RPMI8226 (cell line): Measurements from ENCODE around the gene POLR2F.
A peak's percentile ranks its signal among the peaks of the same experiment; 100 is the strongest.
"Not testable (repeated sequence)": the region's sequence is repeated elsewhere in the genome, so short reads cannot be mapped to it uniquely, and the experiment has no call there.

ENCODE experiments used
- DNase-seq: peaks from one replicate; pipeline ENCODE4 v3.0.0-alpha.2; 2015

POLR2F gene

DNA sequence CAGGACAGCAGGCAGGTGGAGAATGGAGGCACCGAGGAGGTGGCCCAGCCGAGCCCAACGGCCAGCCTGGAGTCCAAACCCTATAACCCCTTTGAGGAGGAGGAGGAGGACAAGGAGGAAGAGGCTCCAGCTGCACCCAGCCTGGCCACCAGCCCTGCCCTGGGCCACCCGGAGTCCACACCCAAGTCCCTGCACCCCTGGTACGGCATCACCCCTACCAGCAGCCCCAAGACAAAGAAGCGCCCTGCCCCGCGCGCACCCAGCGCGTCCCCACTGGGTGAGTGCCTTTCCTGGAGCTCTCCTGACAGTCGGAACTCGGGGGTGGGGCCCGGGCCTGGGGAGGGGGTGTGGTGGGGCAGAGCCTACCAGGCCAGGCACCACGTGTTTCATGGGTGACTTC is 27.7 kb upstream of the POLR2F start:
- no peak for DNase-seq

DNA sequence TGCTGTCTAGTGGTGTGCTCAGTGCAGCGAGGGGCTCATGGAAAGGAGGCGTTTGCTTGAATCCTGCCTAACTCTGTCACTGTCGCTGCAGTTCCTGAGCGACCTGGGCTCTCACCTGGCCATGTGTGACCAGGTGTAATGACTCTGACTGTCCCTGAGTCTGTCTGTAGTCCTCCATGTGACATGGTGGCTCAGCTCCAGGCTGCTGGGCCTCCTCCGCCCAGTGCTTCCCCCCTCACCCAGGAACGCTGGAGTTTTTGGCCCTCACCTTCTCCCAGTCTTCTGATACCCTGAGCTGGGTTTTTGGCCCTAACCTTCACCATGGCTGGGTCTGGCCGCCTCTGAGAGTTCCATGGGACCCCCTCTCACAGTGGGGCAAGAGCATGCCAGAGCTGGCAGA is 27.1 kb upstream of the POLR2F start:
- no peak for DNase-seq

DNA sequence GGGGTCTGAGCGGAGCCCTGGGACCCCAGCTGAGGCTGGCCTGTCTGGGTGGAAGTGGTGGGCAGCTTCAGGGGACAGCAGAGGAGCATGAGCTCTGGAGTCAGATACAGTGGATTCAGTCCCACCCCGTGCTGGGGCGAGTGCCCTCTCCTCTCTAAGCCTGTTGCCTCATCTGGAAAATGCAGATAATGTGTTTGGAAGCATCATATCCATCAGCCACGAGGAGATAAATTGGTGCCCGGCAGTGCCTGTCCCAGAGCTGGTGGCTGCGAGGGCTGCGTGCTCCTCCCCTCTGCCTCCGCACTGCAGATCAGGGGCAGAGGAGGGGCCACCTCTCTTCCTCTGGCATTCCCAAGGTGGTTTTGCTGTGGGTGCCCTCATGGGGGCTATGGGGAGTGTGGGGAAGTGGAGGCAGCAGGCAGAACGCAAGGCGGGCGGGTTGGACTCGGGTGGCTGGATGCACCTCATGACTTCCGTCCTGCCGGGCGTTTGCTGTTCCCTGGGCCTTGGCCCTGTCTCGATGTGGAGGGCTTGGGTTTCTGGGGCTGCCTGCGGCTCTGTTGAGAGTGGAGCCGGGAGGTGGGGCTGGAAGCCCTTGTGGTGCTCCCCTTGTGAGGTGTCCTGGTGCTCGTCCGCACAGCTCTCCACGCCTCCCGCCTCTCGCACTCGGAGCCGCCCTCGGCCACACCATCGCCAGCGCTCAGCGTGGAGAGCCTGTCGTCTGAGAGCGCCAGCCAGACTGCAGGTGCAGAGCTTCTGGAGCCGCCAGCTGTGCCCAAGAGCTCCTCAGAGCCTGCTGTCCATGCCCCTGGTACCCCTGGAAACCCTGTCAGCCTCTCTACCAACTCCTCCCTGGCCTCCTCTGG is 26.5 kb upstream of the POLR2F start:
- no peak for DNase-seq

DNA sequence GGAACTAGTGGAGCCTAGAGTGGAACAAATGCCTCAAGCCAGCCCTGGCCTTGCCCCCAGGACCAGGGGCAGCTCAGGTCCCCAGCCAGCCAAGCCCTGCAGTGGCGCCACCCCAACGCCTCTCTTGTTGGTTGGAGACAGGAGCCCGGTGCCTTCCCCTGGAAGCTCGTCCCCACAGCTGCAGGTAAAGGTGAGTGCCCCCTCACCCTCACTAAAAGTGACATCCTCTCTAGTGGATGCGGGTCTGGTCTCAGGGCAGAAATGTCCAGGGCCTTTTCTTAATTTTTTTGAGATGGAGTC is 25.9 kb upstream of the POLR2F start:
- DNase-seq: no peak

DNA sequence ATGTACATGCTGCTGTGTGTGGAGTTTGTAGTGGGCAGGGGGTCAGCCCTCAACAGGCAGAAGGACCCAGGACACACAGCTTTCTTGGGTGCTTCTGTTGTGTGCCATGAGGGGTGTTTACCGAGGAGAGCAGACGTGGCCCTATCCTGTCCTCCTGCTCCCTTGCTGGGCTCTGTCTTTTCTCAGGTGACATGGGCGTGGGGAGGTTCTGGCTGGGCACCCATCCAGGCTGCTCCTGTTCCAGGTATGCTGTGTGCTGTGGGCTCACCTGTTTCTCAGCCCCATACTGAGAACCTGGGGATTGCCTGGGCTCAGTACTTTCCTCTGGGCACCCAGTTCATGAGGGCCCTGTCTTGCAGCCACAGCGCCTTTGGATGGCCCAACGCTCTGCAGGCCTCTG is 24.1 kb upstream of the POLR2F start:
- DNase-seq: no peak

DNA sequence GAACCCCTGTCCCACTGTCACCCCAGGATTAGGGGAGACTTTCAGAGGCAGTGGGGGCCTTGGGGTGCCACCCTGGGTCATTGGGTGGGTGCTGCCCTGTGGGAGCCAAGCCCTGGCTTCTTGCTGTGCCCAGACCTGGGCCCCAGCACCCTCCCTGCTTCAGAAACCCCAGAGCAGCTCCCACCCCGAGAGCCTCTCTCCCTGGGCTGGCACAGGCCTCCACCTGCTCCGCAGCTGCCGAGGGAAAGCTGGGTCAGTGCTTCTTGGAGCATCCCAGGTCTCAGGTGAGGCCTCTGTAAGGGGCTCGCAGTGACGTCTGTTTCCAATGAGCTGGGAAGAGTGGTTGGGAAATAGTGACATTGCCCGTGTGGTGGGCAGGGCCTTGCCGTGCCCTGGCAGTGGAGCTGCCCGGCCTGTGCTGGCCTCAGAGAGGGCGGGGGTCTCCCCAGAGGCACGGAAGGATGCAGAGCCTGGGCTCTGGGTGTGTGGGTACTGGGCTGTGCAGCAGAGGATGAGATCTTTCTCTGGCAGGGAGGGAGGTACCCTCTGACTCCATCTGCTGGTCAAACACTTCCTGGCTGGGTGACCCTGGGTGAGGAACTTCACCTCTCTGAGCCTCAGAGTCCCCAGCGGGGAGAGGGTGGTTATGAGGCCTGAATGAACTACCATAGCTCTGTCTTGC is 23.1 kb upstream of the POLR2F start:
- DNase-seq: peak; percentile 19

DNA sequence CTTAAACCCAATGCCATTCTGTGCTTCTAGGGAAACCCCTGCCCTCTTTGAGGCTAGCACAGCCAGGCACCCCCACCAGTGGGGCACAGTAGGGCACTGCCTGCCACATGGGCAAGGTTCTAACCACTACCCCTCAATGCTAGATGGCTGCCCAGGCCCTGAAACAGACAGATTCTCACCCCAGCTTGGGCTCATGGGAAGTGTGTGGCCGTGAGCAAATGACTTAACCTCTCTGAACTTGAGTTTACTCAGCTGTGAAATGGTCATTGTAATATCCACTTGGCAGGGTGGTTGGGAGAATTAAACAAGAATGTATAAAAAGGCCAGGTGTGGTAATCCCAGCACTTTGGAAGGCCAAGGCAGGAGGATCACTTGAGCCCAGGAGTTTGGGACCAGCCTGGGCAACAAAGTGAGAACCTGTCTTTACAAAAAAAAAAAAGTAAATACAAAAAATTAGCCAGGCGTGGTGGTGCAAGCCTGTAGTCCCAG is 22.5 kb upstream of the POLR2F start:
- no peak for DNase-seq

DNA sequence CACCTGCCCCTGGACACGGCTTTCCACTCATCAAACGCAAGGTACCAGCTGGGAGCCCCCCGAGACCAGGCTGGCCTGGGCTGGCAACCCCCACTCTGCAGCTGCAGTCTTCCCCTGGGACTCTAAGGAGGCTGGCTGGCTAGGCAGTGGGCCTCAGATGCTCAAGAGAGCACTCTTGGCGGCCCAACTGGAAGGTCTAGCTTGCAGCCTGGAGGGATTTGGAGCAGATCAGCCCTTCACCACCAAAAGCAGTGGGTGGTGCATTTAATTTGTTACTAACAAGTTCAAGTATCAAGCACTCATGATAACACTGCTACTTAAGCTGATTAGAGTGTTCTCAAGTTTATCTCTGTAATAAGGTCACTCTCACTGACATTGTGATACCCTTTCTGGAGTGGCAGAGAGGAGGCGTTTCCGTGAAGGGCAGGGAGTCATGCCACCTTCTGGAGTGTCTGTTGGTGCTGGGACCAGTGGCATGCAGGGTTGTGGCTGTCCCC is 21.6 kb upstream of the POLR2F start:
- DNase-seq: no peak

DNA sequence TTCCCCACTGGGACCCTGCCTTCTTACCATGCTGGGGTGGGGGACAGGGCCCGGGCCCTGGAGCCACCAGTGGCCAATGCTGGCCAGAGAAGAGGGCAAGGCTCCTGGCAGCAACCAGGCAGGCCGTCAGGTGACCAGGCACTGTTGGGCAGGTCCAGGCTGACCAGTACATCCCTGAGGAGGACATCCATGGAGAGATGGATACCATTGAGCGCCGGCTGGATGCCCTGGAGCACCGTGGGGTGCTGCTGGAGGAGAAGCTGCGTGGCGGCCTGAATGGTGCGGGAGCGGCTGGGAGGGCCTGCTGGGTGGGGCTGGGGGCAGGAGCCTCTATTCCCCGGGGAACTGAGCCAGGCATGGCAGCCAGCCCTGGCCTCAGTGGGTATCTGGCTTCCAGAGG is 21.1 kb upstream of the POLR2F start:
- no peak for DNase-seq

DNA sequence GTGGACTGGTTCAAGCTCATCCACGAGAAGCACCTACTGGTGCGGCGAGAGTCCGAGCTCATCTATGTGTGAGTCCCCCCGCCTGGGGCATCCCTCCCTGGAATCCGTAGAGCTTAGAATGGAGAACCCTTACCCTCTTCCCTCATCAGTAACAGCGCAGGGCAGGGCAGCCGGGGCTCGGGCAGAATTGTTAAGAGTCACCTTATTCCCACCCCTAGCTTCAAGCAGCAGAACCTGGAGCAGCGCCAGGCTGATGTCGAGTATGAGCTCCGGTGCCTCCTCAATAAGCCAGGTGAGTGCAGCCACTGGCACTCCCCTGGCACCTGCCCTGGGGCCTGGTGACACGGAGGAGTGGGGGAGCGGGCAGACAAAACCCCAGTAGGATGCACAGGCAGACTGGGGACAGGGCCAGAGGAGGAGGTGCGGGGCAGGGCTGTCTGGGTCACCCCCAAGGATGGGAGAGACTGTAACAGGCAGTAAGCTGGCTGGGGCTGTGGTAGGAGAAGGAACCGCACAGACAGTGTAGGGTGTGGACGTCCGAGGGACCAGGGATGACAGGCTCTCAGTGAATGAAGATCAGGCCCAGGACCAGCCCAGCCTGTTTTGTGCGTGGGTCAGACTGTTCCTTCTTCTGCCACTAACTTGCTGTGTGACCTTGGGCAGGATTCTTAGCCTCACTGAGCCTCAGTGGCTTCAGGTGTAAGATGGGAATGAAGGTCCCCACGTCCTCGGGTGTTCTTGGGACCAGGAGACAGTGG is 20.5 kb upstream of the POLR2F start:
- DNase-seq: no peak

DNA sequence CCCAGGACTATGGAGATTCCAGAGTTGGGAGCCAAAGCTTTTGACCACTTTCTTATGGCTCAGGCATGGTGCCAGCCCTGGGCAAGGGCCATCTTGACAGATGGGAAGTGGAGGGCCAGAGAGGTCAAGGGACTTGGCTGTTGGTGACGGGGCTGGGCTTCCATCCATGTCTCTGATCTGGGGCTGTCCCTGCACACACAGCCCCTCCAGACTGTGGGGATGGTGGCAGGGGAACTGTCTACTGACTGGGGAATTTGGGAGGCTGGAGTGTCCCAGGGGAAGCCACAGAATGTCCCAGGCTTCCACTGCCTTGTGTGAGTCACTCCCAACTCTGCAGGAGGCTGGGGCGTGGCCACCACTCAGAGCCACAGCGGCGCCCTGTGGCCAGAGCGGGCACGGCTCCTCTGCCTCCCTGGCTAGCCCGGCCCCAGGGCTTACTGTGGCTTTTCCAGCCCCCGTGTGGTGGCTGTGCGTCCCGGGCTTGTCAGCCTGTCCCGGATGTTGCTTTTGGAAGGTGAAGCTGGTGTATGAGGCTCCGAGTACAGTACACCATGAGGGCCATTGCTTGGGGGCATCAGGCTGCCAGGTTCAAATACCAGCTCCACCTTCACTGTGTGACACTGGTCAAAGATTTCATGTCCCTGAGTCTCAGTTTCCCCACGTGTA is 19.7 kb upstream of the POLR2F start:
- peak; percentile 92 for DNase-seq

DNA sequence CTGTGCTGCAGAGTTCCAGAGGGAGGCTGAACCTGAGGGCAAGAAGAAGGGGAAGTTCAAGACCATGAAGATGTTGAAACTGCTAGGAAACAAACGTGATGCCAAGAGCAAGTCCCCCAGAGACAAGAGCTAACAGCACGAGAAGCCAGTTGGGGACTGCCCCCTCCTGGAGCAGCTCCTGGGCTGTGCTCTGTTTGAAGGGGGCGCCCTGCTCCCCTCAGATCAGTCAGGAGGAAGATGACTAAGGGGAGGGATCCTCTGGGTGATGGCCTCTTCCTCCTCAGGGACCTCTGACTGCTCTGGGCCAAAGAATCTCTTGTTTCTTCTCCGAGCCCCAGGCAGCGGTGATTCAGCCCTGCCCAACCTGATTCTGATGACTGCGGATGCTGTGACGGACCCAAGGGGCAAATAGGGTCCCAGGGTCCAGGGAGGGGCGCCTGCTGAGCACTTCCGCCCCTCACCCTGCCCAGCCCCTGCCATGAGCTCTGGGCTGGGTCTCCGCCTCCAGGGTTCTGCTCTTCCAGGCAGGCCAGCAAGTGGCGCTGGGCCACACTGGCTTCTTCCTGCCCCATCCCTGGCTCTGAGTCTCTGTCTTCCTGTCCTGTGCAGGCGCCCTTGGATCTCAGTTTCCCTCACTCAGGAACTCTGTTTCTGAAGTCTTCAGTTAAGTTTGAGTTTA is 12.7 kb upstream of the POLR2F start:
- DNase-seq: no peak

DNA sequence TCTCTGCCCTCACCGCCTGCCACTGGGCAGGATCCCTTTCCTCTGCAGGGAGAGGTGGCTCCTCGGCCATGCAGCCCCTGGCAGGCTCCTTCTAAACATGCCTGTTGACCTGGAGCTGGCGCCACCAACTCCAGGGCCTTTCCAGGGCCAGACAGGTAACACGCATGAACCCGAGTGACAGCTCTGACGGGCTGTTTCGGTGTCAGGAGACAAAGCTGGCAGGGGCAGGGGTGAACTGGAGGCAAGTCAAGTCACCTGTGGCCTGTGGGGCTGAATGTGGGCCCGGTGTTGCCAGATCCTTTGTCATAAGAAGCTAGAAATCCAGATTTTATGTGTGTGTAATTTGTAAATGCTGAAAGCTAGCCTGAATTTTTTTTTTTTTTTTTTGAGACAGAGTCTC is 11.4 kb upstream of the POLR2F start:
- DNase-seq: no peak

DNA sequence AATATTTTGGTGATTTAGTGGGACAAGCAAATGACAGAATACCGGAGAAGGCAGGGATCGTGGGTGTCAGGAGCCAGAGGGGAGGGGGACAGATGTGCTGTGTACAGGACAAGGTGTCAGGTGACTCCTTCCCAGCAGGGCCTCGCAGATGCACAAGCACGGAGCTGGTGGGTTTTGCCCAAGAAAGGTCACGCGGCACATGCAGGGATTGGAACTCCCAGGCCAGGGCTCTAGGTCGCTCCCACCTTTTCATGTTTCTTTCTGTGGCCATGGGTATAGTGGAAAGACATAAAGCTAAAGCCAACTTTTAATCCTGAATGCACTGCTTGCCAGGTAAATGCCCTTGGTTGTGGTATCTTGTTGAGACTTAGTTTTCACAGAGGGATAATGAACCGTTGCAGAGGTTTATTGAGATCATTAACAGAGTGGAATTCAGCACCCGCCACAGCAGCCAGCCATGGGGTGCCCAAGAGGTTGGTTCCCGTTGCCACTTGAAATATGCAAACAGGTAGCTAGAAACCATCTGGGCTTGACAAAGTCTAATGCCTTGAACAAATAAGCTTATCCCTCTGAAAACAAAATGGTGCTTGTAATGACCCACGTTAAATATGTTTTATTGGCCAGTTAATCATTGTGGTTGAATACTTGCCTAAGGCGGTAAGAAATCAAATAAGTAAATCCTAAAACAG is 10.2 kb upstream of the POLR2F start:
- DNase-seq: no peak

DNA sequence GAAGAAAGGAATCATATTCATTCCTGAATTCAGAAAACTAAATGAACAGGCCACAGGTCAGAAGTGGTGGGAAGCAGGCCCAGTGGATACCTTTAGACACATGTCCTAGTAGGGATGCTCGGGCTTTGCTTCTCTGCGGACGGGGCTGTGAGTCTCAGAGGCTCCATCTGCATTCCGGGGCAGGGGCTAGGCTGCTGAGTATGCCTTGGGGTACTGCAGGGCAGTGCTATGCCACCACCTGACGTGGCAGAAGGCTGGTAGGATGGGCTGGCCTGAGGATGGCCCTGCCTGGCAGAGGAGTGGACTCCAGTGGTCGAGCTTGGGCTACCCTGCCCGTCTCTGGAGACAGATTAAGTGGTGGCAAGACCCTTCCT is 9.7 kb upstream of the POLR2F start:
- no peak for DNase-seq

DNA sequence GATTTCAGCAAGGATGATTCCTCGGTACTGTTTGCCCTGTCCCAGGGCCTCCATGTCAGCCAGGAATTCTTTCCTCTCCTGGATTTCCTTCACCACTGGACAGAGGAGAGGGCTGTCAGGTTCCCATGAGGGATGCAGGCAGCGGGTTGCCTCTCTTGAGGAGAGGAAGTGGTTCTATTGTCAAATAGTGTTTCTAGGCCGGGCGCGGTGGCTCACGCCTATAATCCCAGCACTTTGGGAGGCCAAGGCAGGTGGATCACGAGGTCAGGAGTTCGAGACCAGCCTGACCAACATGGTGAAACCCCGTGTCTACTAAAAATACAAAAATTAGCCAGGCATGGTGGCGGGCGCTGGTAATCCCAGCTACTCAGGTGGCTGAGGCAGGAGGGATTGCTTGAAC is 9.1 kb upstream of the POLR2F start:
- not testable (repeated sequence) for DNase-seq

DNA sequence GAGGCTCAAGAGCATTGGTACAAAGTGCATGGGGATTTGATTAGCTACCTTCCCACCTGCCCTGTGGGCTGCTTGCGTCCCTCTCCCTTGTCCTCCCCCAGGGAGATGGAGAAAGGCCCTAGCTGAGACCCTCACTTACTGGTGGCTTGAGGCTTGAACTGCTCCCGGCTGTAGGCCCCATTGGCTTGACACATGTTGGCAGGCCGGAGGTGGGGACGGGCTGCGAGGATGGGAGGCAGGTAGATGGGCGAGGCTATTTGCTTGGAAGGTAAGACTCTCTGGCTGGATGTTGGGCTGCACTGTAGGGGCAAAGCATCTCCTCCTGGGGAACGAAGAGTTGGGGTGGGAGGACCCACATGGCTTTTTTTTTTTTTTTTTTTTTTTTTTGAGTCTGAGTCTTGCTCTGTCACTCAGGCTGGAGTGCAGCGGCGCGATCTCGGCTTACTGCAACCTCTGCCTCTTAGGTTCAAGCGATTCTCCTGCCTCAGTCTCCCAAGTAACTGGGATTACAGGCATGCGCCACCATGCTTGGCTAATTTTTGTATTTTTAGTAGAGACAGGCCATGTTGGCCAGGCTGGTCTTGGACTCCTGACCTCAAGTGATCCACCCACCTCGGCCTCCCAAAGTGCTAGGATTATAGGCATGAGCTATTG is 6.2 kb upstream of the POLR2F start:
- DNase-seq: not testable (repeated sequence)

DNA sequence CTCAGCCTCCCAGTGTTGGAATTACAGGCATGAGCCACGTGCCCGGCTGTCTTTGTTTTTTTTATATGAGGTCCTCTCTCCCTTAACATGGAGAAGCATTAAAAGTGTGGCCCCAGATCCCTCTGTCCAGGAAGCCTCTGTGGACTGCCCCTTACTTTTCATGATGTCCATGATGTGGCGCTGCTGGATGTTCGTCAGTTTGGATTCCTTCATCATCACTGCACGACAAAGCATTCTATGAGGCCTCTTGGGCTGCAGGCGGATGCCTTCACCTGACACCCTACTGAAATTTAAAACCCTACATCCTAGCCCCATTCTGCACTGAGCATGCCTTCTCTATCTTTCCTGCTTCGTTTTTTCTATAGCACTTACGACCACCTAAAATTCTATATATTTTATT is 2.2 kb upstream of the POLR2F start:
- peak; percentile 26 for DNase-seq

DNA sequence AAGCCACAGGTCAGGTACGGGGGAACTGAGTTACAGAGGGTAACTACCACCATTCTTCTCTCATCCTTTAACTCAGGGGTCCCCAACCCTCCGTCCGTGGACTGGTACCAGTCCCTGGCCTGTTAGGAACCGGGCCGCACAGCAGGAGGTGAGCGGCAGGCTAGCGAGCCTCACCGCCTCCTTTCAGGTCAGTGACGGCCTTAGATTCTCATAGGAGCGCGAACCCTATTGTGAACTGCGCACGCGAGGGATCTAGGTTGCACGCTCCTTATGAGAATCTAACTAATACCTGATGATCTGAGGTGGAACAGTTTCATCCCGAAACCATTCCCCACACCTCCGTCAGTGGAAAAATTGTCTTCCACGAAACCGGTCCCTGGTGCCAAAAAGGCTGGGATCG is 870 bp upstream of the POLR2F start:
- DNase-seq: not testable (repeated sequence)

DNA sequence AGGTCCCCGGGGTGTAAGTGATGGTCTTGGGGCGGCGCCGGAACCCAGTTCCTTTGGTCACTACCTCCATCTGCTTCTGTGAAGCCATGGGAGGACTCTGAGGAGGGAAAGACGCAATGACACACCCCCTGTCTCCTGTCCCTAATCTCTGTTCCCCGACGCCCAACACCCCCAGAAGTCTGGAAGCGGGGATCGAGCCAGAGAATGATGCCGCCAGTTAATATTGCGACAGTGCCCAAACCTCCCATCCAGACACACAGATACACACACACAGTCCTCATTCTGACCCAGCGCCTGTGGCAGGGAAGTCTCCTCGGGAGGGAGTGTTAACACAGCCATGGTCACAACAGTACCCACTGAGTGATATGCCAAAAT is 450 bp upstream of the POLR2F start:
- DNase-seq: no peak

DNA sequence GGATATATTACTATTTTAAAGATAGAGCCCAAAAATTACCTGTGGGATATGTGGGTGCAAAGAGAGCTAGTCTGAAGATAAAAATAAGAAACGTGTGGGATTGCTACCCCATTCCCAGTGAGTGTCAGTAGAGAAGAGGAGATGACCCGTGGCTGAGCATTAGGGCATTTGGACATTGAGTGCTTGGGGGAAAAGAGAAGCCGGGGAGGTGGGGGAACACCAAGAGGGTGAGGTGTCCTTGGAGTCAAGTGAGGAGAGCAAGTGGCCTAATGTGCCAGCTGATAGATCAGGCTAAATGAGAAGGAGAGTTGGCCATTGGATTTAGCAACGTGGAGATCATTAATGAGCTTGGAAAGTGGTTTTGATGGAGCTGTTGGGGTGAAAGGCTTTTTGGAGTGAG is 1.2 kb downstream of the POLR2F start:
- DNase-seq: no peak
